CD8-positive, alpha-beta memory T cell (primary cell): ENCODE measurements around the gene EPC2. TPM values are rescaled to one million over a fixed set of nuclear protein-coding genes. Genes with fewer than 3 reads are reported as not detected.
A peak's percentile ranks its signal among the peaks of the same experiment; 100 is the strongest.
"Not testable (repeated sequence)": the region's sequence is repeated elsewhere in the genome, so short reads cannot be mapped to it uniquely, and the experiment has no call there.

Experiments
- CTCF ChIA-PET: fragments of 350-600 bp; sonication (Branson Sonifier 250); formaldehyde crosslinking; loops from one replicate; lab custom pipeline; 2021; ENCODE audit warnings: antibody characterized with exemption; lab: Charles Lee
- POLR2A ChIA-PET: fragments of 350-600 bp; sonication (Branson Sonifier 250); formaldehyde crosslinking; loops from one replicate; lab custom pipeline; 2021; ENCODE audit warnings: antibody characterized with exemption; lab: Charles Lee
- DNase-seq, 5 donors: peaks; one replicate each; pipeline versions ENCODE4 v3.0.0 to v3.0.0-alpha.2; 2020 to 2022; ENCODE audit warnings: mixed read lengths in 1 of 5
- H3K27ac ChIP-seq: one replicate; pipeline ENCODE4 v1.7.0; 2013; ENCODE audit warnings: low read depth, mild to moderate bottlenecking, low read length, moderate library complexity
- H3K27me3 ChIP-seq: 2 replicates; pipeline ENCODE4 v1.7.0; 2013; ENCODE audit warnings: low read length, mild to moderate bottlenecking; ENCODE audit not compliant: insufficient read depth, poor library complexity, severe bottlenecking
- H3K36me3 ChIP-seq: 2 replicates; pipeline ENCODE4 v1.7.0; 2013; ENCODE audit warnings: mild to moderate bottlenecking, low read length, moderate library complexity; ENCODE audit not compliant: insufficient read depth
- H3K4me1 ChIP-seq: 2 replicates; pipeline ENCODE4 v1.7.0; 2013; ENCODE audit warnings: mild to moderate bottlenecking, low read length, moderate library complexity; ENCODE audit not compliant: insufficient read depth
- H3K4me3 ChIP-seq: 2 replicates; pipeline ENCODE4 v1.7.0; 2013; ENCODE audit warnings: mild to moderate bottlenecking, low read length
- H3K9me3 ChIP-seq: 2 replicates; pipeline ENCODE4 v1.7.0; 2013; ENCODE audit warnings: mild to moderate bottlenecking, low read length
- H3K27ac Mint-ChIP-seq, 8 donors: one replicate each; pipeline ENCODE4 v1.8.0; 2020 to 2021; ENCODE audit warnings: mixed read lengths in 8 of 8, mild to moderate bottlenecking in 6 of 8, inconsistent platforms in 3 of 8, moderate library complexity in 3 of 8
- H3K27me3 Mint-ChIP-seq, 2 donors: one replicate each; pipeline ENCODE4 v1.8.0; 2020 to 2021; ENCODE audit warnings: mixed read lengths in 2 of 2, mild to moderate bottlenecking in 1 of 2, moderate library complexity in 1 of 2
- H3K36me3 Mint-ChIP-seq, 3 donors: one replicate each; pipeline ENCODE4 v1.8.0; 2020 to 2021; ENCODE audit warnings: mixed read lengths in 3 of 3, inconsistent platforms in 1 of 3, mild to moderate bottlenecking in 1 of 3
- H3K4me1 Mint-ChIP-seq, 3 donors: one replicate each; pipeline ENCODE4 v1.8.0; 2020 to 2021; ENCODE audit warnings: mixed read lengths in 3 of 3, inconsistent platforms in 1 of 3, mild to moderate bottlenecking in 1 of 3
- H3K4me3 Mint-ChIP-seq, 7 donors: one replicate each; pipeline ENCODE4 v1.8.0; 2020 to 2021; ENCODE audit warnings: mixed read lengths in 7 of 7, mild to moderate bottlenecking in 6 of 7, moderate library complexity in 4 of 7, inconsistent platforms in 2 of 7
- H3K9me3 Mint-ChIP-seq, 5 donors: one replicate each; pipeline ENCODE4 v1.8.0; 2020 to 2022; ENCODE audit warnings: mixed read lengths in 5 of 5, mild to moderate bottlenecking in 3 of 5, moderate library complexity in 2 of 5, inconsistent platforms in 1 of 5
- polyA plus RNA-seq: library from polyadenylated mRNA; unstranded; fragments of 300-500 nt; fragmentation: Illumina TruSeq; gene quantifications from one replicate; pipeline ENCODE4 v1.2.3, GENCODE V29; 2021
- total RNA-seq, 2 experiments: library from RNA; stranded (reverse); gene quantifications; one replicate each; pipeline ENCODE4 v1.2.3, GENCODE V29; 2021

EPC2 gene
- total and polyA plus RNA-seq, 3 experiments from 2014 or later, result 2.2 to 29.7 (median 29.6) TPM

DNA sequence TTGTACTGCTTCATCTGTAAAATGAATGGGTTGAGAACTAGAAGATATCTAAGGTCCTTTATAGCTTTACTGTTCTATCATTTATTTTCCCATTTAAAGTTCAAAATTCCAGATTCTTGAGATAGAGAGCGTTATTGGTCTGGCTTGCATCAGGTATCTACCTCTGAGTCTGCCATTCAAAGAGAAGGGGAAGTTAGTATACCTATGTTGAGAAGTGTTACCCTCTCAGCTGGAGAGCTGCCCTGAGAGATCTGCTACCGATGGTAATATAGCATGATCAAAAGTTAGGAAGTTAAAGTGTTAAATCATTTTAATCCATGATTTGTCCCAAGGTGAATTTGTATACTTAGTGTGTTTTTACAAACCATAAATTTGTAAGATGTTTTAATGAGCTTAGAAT, 7.4 kb downstream of the EPC2 start:
- no peaks in the 10 kb centered on the region for H3K9me3 Mint-ChIP-seq

DNA sequence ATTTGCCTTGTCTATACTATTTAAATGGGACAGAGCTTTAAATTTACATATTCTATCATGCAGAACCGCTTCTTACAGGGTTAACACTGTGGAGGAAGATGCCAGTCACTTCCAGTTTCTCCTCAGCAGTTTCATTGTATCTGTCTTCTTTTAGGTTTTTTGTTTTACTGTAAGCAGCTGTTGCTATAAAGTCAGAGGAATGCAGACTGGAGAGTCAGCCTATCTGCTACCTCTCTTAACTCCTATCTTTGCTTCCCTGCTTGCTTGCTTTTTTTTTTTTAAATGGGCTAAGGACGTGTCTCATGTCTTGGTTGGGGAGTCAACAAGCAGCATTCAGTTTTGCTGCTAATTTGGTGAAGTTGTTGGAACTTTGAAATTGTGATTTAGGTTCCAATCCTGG, 8.9 kb downstream of the EPC2 start:
- Histone ChIP-seq H3K4me1 (peaks cover 81% of the 10 kb centered on the region), H3K4me3 (no peak overlapping the region), H3K27ac (no peak overlapping the region), H3K36me3 (no peaks in the 10 kb centered on the region), H3K27me3 (no peaks in the 10 kb centered on the region), H3K9me3 (no peaks in the 10 kb centered on the region)
- Mint-ChIP-seq H3K27me3 (no peaks in the 10 kb centered on the region), H3K36me3 (peaks cover 0 to 5% (median 2%) of the 10 kb centered on the region in 3 donors), H3K4me3 (peak overlapping the region in 6 of 7 donors; percentile 39 to 53 (median 45)), H3K27ac (peak overlapping the region in 2 of 8 donors; percentile 31 to 70), H3K9me3 (no peaks in the 10 kb centered on the region), H3K4me1 (peaks cover 90 to 99% (median 98%) of the 10 kb centered on the region in 3 donors)
- DNase-seq, result no peak
- ChIA-PET POLR2A (no interaction called here), CTCF (no interaction called here)

More for the DNA sequence above, 7.4 kb downstream of the EPC2 start:
- Mint-ChIP-seq H3K4me1 (peaks cover 84 to 96% (median 95%) of the 10 kb centered on the region in 3 donors), H3K36me3 (peaks cover 0 to 7% (median 2%) of the 10 kb centered on the region in 3 donors), H3K27ac (peak overlapping the region in 1 of 8 donors; percentile 34), H3K4me3 (peak overlapping the region in 5 of 7 donors; percentile 20 to 43 (median 38)), H3K27me3 (no peaks in the 10 kb centered on the region)
- Histone ChIP-seq H3K9me3 (no peaks in the 10 kb centered on the region), H3K27ac (no peak overlapping the region), H3K4me1 (peaks cover 78% of the 10 kb centered on the region), H3K27me3 (no peaks in the 10 kb centered on the region), H3K36me3 (no peaks in the 10 kb centered on the region), H3K4me3 (no peak overlapping the region)
- ChIA-PET CTCF (no interaction called here), POLR2A (no interaction called here)
- no peak for DNase-seq

DNA sequence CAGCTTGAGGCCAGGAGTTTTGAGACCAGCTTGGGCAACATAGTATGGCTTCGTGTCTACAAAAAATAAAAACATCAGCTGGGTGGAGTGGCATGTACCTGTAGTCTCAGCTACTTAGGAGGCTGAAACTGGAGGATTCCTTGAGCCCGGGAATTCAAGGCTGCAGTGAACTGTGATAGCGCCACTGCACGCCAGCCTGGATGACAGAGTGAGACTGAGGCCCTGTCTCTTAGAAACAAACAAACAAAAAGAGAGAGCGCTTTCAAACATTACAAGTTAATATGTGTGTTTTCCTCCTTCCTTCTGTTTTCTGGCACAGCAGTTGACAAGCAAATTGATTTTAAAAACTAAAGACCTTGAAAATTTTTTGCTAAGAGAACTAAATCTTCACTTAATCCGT, 9.9 kb downstream of the EPC2 start:
- ChIA-PET CTCF (no interaction called here), POLR2A (interaction anchor here (0.7 kb wide), 1 partner anchor 9 kb away, joined by 3 read pairs; no protein-coding TSS in a partner anchor)
- H3K9me3 Mint-ChIP-seq, result no peaks in the 10 kb centered on the region
- peaks cover 89 to 99% (median 98%) of the 10 kb centered on the region in 3 donors for H3K4me1 Mint-ChIP-seq
- Histone ChIP-seq H3K36me3 (no peaks in the 10 kb centered on the region), H3K27me3 (no peaks in the 10 kb centered on the region), H3K9me3 (no peaks in the 10 kb centered on the region), H3K27ac (no peak overlapping the region), H3K4me3 (no peak overlapping the region), H3K4me1 (peaks cover 81% of the 10 kb centered on the region)
- peak overlapping the region in 2 of 7 donors; percentile 1 to 8 for H3K4me3 Mint-ChIP-seq
- no peaks in the 10 kb centered on the region for H3K36me3 Mint-ChIP-seq
- no peaks in the 10 kb centered on the region for H3K27me3 Mint-ChIP-seq
- H3K27ac Mint-ChIP-seq, result peak overlapping the region in 3 of 8 donors; percentile 12 to 73 (median 32)
- DNase-seq, result no peak

DNA sequence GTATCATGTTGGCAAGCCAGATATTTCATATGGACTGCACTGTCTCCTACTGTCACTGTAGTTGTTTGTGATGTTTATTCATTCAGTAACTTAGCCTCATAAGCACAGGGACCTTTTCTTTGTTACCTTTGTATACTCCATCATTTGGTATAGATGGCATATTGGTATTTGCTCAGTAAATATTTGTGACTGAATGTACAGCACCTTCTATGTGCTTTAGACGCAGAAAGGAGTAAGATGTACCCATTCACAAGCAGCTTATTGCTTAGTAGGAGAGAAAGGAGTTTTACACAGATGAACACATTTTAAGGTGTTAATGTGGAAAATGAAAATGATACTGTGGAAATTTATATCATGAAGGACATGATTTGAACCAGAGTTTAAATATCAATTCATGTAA, 12.0 kb downstream of the EPC2 start:
- Mint-ChIP-seq H3K9me3 (no peaks in the 10 kb centered on the region), H3K27ac (peak overlapping the region in 7 of 8 donors; percentile 12 to 83 (median 54)), H3K4me1 (peaks cover 88 to 99% (median 98%) of the 10 kb centered on the region in 3 donors), H3K4me3 (peak overlapping the region in 1 of 7 donors; percentile 32), H3K36me3 (no peaks in the 10 kb centered on the region), H3K27me3 (no peaks in the 10 kb centered on the region)
- POLR2A ChIA-PET, result interaction anchor here (0.6 to 1.7 kb wide), 2 partner anchors 11 to 13 kb away, joined by 5 to 6 read pairs; no protein-coding TSS in a partner anchor
- DNase-seq, result no peak
- H3K36me3 ChIP-seq, result no peaks in the 10 kb centered on the region
- CTCF ChIA-PET, result interaction anchor here (2.4 kb wide), 1 partner anchor 10 kb away, joined by 10 read pairs; no protein-coding TSS in a partner anchor
- no peak overlapping the region for H3K27ac ChIP-seq
- H3K27me3 ChIP-seq, result no peaks in the 10 kb centered on the region
- H3K4me3 ChIP-seq, result no peak overlapping the region
- no peaks in the 10 kb centered on the region for H3K9me3 ChIP-seq
- peaks cover 81% of the 10 kb centered on the region for H3K4me1 ChIP-seq

DNA sequence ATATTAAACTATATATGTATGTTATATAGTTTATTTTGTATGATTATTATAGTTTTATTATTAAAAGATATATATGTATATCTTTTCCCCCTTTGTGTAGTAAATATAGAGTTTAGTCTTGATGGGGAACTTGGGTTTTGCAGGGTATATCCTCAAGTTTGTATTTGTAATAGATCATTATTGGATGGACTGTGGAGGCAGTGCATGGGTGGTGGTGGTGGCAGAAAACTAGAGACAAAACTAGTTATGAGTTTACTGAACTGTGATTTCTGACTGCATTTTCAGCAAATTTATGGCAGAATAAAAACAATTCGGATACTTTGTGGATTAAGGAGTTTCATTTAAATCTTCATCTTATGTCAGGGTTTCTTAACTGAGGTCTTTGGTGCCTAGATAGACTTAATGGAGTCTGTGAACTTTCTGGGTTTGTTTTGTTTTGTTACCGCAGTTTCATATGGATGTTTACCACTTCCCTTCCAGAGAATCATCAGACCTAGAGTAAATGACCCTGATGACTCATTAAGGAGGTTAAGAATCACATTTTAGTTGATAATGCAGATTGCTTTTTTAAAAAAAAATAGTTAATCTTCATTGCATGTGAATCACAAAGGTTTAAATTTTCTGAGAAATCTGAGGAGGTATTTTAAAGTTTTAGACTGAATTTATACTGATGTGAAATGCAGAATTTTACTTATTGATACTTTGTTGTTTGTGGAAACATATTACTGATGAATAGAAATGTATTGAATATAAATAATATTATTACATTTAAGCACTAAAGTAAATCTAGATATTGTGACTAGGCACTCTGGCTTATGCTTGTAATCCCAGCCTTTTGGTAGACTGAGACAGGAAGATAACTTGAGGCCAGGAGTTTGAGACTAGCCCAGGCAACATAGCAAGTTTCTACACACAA, 14.5 kb downstream of the EPC2 start:
- Histone ChIP-seq H3K9me3 (no peaks in the 10 kb centered on the region), H3K4me3 (no peak overlapping the region), H3K27ac (no peak overlapping the region), H3K4me1 (peaks cover 66% of the 10 kb centered on the region), H3K27me3 (no peaks in the 10 kb centered on the region), H3K36me3 (no peaks in the 10 kb centered on the region)
- peak overlapping the region; percentile 26 to 92 (median 84) for H3K27ac Mint-ChIP-seq
- ChIA-PET POLR2A (interaction anchor here (1.4 kb wide), 1 partner anchor 13 kb away, joined by 9 read pairs; no protein-coding TSS in a partner anchor), CTCF (interaction anchor here (1.2 kb wide), 1 partner anchor 16 kb away, joined by 3 read pairs; no protein-coding TSS in a partner anchor)
- DNase-seq, result peak in 2 of 5 donors; percentile 34 to 48
- peaks cover 64 to 86% (median 82%) of the 10 kb centered on the region in 3 donors for H3K4me1 Mint-ChIP-seq
- no peaks in the 10 kb centered on the region for H3K27me3 Mint-ChIP-seq
- peaks cover 0 to 5% (median 0%) of the 10 kb centered on the region in 3 donors for H3K36me3 Mint-ChIP-seq
- peak overlapping the region; percentile 6 to 66 (median 54) for H3K4me3 Mint-ChIP-seq
- H3K9me3 Mint-ChIP-seq, result no peaks in the 10 kb centered on the region

DNA sequence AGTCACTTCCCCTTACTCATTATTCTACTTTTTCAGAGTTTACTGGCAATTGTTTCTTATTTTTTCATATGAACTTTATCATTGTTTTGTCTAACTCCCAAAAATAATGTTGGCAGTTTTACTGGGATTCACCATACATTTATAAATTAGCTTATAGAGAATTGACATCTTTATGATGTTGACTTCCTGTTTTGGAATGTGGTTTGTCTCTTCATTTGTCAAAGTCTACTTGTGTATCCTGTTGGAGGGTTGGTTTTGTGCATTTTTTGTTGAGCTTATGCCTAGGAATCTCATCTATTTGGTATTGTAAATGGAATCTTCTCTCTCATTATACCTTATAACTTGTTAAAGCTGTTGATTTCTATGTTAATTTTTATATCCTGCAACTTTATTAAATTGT, 16.4 kb downstream of the EPC2 start:
- Mint-ChIP-seq H3K4me3 (peak overlapping the region in 6 of 7 donors; percentile 0 to 29 (median 2)), H3K4me1 (peaks cover 64 to 85% (median 82%) of the 10 kb centered on the region in 3 donors), H3K36me3 (peaks cover 0 to 5% (median 0%) of the 10 kb centered on the region in 3 donors), H3K27me3 (no peaks in the 10 kb centered on the region), H3K27ac (peak overlapping the region in 4 of 8 donors; percentile 1 to 7 (median 2)), H3K9me3 (no peaks in the 10 kb centered on the region)
- ChIA-PET CTCF (interaction anchor here (1.7 kb wide), 1 partner anchor 14 kb away, joined by 6 read pairs; no protein-coding TSS in a partner anchor), POLR2A (interaction anchor here (0.9 to 2.2 kb wide), 3 partner anchors 15 to 17 kb away, joined by 4 to 9 read pairs (median 4); partner anchors contain the start of gene EPC2)
- H3K27ac ChIP-seq, result no peak overlapping the region
- H3K36me3 ChIP-seq, result no peaks in the 10 kb centered on the region
- no peak overlapping the region for H3K4me3 ChIP-seq
- peaks cover 68% of the 10 kb centered on the region for H3K4me1 ChIP-seq
- DNase-seq, result no peak
- no peaks in the 10 kb centered on the region for H3K9me3 ChIP-seq
- H3K27me3 ChIP-seq, result no peaks in the 10 kb centered on the region

DNA sequence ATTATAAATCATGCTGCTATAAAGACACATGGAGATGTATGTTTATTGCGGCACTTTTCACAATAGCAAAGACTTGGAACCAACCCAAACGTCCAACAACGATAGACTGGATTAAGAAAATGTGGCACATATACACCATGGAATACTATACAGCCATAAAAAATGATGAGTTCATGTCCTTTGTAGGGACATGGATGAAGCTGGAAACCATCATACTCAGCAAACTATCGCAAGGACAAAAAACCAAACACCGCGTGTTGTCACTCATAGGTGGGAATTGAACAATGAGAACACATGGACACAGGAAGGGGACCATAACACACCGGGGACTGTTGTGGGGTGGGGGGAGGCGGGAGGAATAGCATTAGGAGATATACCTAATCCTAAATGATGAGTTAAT, 17.8 kb downstream of the EPC2 start:
- H3K9me3 ChIP-seq, H3K9me3 Mint-ChIP-seq, H3K36me3 Mint-ChIP-seq, H3K4me3 ChIP-seq, DNase-seq, H3K27me3 Mint-ChIP-seq, CTCF ChIA-PET, H3K27me3 ChIP-seq, H3K27ac Mint-ChIP-seq, H3K36me3 ChIP-seq, H3K27ac ChIP-seq, H3K4me3 Mint-ChIP-seq: not testable (repeated sequence)
- POLR2A ChIA-PET, result interaction anchor here (0.6 to 0.7 kb wide), 2 partner anchors 36 to 139 kb away, joined by 3 to 4 read pairs; no protein-coding TSS in a partner anchor
- H3K4me1 Mint-ChIP-seq, result peaks cover 64 to 85% (median 81%) of the 10 kb centered on the region in 3 donors
- peaks cover 63% of the 10 kb centered on the region for H3K4me1 ChIP-seq
